K562 (cell line): ENCODE data around the gene CDR2L. TPM values are rescaled to one million over a fixed set of nuclear protein-coding genes. Genes with fewer than 3 reads are reported as not detected.

Source experiments
- EGR1 ChIP-seq: fragments of 450-650 bp; conservative IDR thresholded peaks from 2 replicates; pipeline ENCODE4 v1.6.1; 2017; ENCODE audit warnings: mild to moderate bottlenecking
- ETS2 ChIP-seq: IDR thresholded peaks from 2 replicates; pipeline ENCODE4 v1.6.1; 2016; ENCODE audit warnings: borderline replicate concordance, missing genetic modification characterization, mild to moderate bottlenecking, moderate library complexity, missing compliant biosample characterization; ENCODE audit not compliant: poor library complexity, severe bottlenecking
- HIVEP1 ChIP-seq: fragments of 250-450 bp; sonication (Bioruptor Pico); IDR thresholded peaks from 2 replicates; pipeline ENCODE4 v1.4.0; 2020; ENCODE audit warnings: mild to moderate bottlenecking
- KAT8 ChIP-seq: fragments of 450-650 bp; IDR thresholded peaks from 2 replicates; pipeline ENCODE4 v1.6.1; 2016; ENCODE audit warnings: low read depth, mild to moderate bottlenecking
- MTA2 ChIP-seq: fragments of 450-650 bp; IDR thresholded peaks from 2 replicates; pipeline ENCODE4 v1.6.1; 2016; ENCODE audit warnings: low read depth
- MYNN ChIP-seq, 2 experiments: sonication (generic); formaldehyde crosslinking in 1 of 2; IDR thresholded peaks; 2 replicates each; pipeline versions ENCODE4 v1.5.0 to v1.6.1; 2016 to 2020; ENCODE audit warnings: antibody characterized with exemption in 1 of 2, missing genetic modification reagents in 1 of 2
- NFXL1 ChIP-seq: fragments of 450-650 bp; formaldehyde crosslinking; IDR thresholded peaks from 2 replicates; pipeline ENCODE4 v1.4.0; 2021; ENCODE audit warnings: mild to moderate bottlenecking
- NR3C1 ChIP-seq: sonication (generic); formaldehyde crosslinking; IDR thresholded peaks from 2 replicates; pipeline ENCODE4 v1.8.1; 2022; ENCODE audit warnings: missing genetic modification reagents
- NRF1 ChIP-seq, 2 experiments: fragments of 450-650 bp; IDR thresholded peaks in 1 of 2; conservative IDR thresholded peaks in 1 of 2; 2 replicates each; pipeline ENCODE4 v1.6.1; 2014; ENCODE audit warnings: mild to moderate bottlenecking in 2 of 2
- OTX1 ChIP-seq: fragments of 450-650 bp; formaldehyde crosslinking; IDR thresholded peaks from 2 replicates; pipeline ENCODE4 v1.4.0; 2022; ENCODE audit warnings: mild to moderate bottlenecking
- RBM17 ChIP-seq: fragments of 200-400 bp; formaldehyde crosslinking; IDR thresholded peaks from 2 replicates; pipeline ENCODE4 v1.6.1; 2017; ENCODE audit warnings: low read depth, mild to moderate bottlenecking, low read length, borderline replicate concordance
- RCOR1 ChIP-seq, 2 experiments: IDR thresholded peaks; 2 replicates each; pipeline ENCODE4 v1.6.1; 2012; ENCODE audit warnings: low read depth in 2 of 2, low read length in 2 of 2, borderline replicate concordance in 1 of 2, improper control_type of control experiment in 1 of 2
- TAL1 ChIP-seq: fragments of 450-650 bp; IDR thresholded peaks from 2 replicates; pipeline ENCODE4 v1.6.1; 2016; ENCODE audit warnings: mild to moderate bottlenecking
- ZC3H8 ChIP-seq: fragments of 450-650 bp; IDR thresholded peaks from 2 replicates; pipeline ENCODE4 v1.6.1; 2017
- ZNF175 ChIP-seq: fragments of 200-800 bp; sonication (Bioruptor generic); IDR thresholded peaks from 2 replicates; pipeline ENCODE4 v1.6.1; 2016; ENCODE audit warnings: low read depth, mild to moderate bottlenecking, missing genetic modification characterization, missing compliant biosample characterization
- polyA plus RNA-seq, 8 experiments: library from polyadenylated mRNA; depleted of rRNA in 4 of 8; stranded (reverse) in 5 of 8; unstranded in 3 of 8; fragments of >200 nt; fragmentation: Nextera tagmentation in 2 of 8; fragmentation: Illumina TruSeq in 1 of 8; extraction: Ambion mirVana in 2 of 8; extraction: Trizol in 1 of 8; gene quantifications; 2 replicates each; pipeline versions ENCODE4 v1.2.1 to v1.2.3, GENCODE V29; 2011 to 2014; ENCODE audit warnings: inconsistent platforms in 1 of 8, missing spikeins in 1 of 8
- total RNA-seq, 7 experiments: library from RNA; depleted of rRNA in 6 of 7; stranded (reverse); fragments of >200 nt in 6 of 7; fragmentation: Illumina TruSeq in 2 of 7; extraction: Trizol in 2 of 7; gene quantifications; 2 replicates each; pipeline versions ENCODE4 v1.2.1 to v1.2.3, GENCODE V29; 2011 to 2021; ENCODE audit warnings: low replicate concordance in 1 of 7
- TF ChIP-seq, protein P1 (sequence below): fragments of 450-650 bp; formaldehyde crosslinking; IDR thresholded peaks from 2 replicates; pipeline ENCODE4 v1.4.0; 2022; ENCODE audit warnings: missing genetic modification characterization
- TF ChIP-seq, protein P2 (sequence below): fragments of 250-450 bp; sonication (Bioruptor Pico); IDR thresholded peaks from 2 replicates; pipeline ENCODE4 v1.5.0; 2021

Gene CDR2L
- total and polyA plus RNA-seq, 9 of the 15 experiments (the other 6 are each of a cell fraction or from before 2014, with no cell fraction given), result 2.7 to 16.0 (median 7.3) TPM

DNA sequence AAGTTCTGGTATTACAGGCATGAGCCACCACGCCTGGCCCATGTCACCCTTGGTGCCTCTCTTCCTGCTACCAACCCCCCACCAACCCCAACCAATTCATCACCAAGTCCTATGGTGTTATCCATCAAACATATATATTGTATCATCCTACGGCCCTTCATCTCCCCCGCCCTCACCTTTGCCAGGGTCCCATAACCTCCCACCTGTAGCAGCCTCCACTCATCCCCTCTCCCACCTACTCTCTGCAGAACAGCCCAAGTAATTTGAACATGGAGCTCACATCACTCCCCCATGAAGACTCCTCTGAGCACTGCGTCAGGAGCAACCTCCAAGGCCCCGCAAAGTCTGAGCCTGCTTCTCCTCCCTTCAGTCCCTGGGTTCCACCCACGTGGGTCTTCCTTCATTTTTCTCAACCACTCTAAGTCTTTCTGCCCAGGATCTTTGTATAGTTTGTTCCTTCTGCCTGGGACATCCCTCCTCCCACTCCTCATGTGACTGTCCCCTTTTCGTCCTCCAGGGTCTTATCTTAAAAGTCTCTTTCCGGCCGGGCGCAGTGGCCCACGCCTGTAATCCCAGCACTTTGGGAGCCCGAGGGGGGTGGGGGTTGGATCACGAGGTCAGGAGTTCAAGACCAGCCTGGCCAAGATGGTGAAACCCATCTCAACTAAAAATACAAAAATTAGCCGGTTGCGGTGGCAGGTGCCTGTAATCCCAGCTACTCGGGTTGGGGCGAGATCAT is 7.9 kb upstream of the CDR2L start (continued):
- TF ChIP-seq NRF1 (conservative IDR thresholded peaks at IDR 0.05 in 1 of 2, IDR thresholded peaks at IDR 0.05 in 1 of 2) (no peak), RBM17 (no peak), KAT8 (no peak), ZC3H8 (no peak), RCOR1 (IDR thresholded peaks at IDR 0.05; ENCODE audit: borderline replicate concordance in 1 of 2, low read depth in 2 of 2, low read length in 2 of 2) (peak in 1 of 2 experiments; percentile 91; a peak in 2 of 4 replicates), NFXL1 (CRISPR knock-in tag) (no peak), EGR1 (peak; percentile 91), MTA2 (no peak), MYNN (IDR thresholded peaks at IDR 0.05) (no peak), MYNN (CRISPR knock-in tag; IDR thresholded peaks at IDR 0.05) (no peak), ETS2 (tag) (no peak), TAL1 (no peak; the same call in 1 of the 2 replicates), NR3C1 (CRISPR knock-in tag) (no peak), HIVEP1 (CRISPR knock-in tag) (no peak), OTX1 (no peak), ZNF175 (CRISPR knock-in tag) (no peak)
- TF ChIP-seq, protein P1, sequence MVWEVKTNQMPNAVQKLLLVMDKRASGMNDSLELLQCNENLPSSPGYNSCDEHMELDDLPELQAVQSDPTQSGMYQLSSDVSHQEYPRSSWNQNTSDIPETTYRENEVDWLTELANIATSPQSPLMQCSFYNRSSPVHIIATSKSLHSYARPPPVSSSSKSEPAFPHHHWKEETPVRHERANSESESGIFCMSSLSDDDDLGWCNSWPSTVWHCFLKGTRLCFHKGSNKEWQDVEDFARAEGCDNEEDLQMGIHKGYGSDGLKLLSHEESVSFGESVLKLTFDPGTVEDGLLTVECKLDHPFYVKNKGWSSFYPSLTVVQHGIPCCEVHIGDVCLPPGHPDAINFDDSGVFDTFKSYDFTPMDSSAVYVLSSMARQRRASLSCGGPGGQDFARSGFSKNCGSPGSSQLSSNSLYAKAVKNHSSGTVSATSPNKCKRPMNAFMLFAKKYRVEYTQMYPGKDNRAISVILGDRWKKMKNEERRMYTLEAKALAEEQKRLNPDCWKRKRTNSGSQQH, result no peak
- TF ChIP-seq, protein P2, sequence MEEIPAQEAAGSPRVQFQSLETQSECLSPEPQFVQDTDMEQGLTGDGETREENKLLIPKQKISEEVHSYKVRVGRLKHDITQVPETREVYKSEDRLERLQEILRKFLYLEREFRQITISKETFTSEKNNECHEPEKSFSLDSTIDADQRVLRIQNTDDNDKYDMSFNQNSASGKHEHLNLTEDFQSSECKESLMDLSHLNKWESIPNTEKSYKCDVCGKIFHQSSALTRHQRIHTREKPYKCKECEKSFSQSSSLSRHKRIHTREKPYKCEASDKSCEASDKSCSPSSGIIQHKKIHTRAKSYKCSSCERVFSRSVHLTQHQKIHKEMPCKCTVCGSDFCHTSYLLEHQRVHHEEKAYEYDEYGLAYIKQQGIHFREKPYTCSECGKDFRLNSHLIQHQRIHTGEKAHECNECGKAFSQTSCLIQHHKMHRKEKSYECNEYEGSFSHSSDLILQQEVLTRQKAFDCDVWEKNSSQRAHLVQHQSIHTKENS (CRISPR knock-in tag), result no peak
